ENCODE data around the gene ZDHHC9. TPM values are rescaled to one million over a fixed set of nuclear protein-coding genes. Genes with fewer than 3 reads are reported as not detected.

Gene ZDHHC9
- total and polyA plus RNA-seq, 2 of the 4 experiments (the other 2 are of a cell fraction) = 17.7 to 28.4 TPM

GRCh38 chrX:129795584-129795983 is 48.1 kb downstream of the ZDHHC9 start:
- no peak overlapping the region for H2BK120ac ChIP-seq (ENCODE audit: low read depth, low read length)
- DNase-seq = no peak
- BruUV-seq (replicated peaks) = no TSS peak
- no peak overlapping the region for H3K4me2 ChIP-seq (ENCODE audit: low read depth, low read length)
- H3K23ac ChIP-seq (ENCODE audit: low read depth, low read length) = no peak overlapping the region
- no peak overlapping the region for H2AFZ ChIP-seq (replicated peaks; ENCODE audit: low read length, poor library complexity)
- H4K91ac ChIP-seq (ENCODE audit: insufficient read depth, low read depth, low read length) = no peak overlapping the region
- H2AK5ac ChIP-seq (ENCODE audit: low read depth, low read length) = no peak overlapping the region
- no peak overlapping the region for H3K14ac ChIP-seq (replicated peaks; ENCODE audit: low read depth, low read length)
- no peak overlapping the region for H3K4me3 ChIP-seq (ENCODE audit: insufficient read depth, low read depth, low read length)
- WGBS, 2 experiments (ENCODE audit: extremely low coverage in 2 of 2, insufficient read length in 1 of 2) = no CpG with 5 or more reads among the region's 1 CpG
- TF ChIP-seq RFX5 (IDR thresholded peaks at IDR 0.05; ENCODE audit: low read depth, low read length) = no peak
- TF ChIP-seq NFE2L2 (IDR thresholded peaks at IDR 0.05; ENCODE audit: low read depth, low read length) = no peak
- TF ChIP-seq RCOR1 (IDR thresholded peaks at IDR 0.05; ENCODE audit: insufficient replicate concordance, low read length) = no peak
- no peak for TF ChIP-seq MXI1 (IDR thresholded peaks at IDR 0.05; ENCODE audit: borderline replicate concordance, low read depth, low read length)
- no peaks in the 10 kb centered on the region for H3K79me1 ChIP-seq (ENCODE audit: low read depth in 1 of 2, low read length in 2 of 2)
- H2BK20ac ChIP-seq (ENCODE audit: low read depth, low read length) = no peak overlapping the region
- no peak for ATAC-seq (ENCODE audit: low read depth)
- no peaks in the 10 kb centered on the region for H3K9me3 ChIP-seq (ENCODE audit: control insufficient read depth, insufficient read depth, low read length)
- no peak overlapping the region for H2AK9ac ChIP-seq (replicated peaks; ENCODE audit: low read depth, low read length, poor library complexity)
- ChIA-PET POLR2A (ENCODE audit: unreplicated experiment) (no interaction called here), CTCF (no interaction called here)
- H2BK5ac ChIP-seq (ENCODE audit: low read depth, low read length, poor library complexity, severe bottlenecking) = no peak overlapping the region
- H3K4me1 ChIP-seq (ENCODE audit: control insufficient read depth, insufficient read depth, low read length) = no peaks in the 10 kb centered on the region
- H3K56ac ChIP-seq (ENCODE audit: extremely low read depth, insufficient read depth, low read length) = no peak overlapping the region
- no peak overlapping the region for H2BK15ac ChIP-seq (ENCODE audit: low read depth, low read length)
- H4K20me1 ChIP-seq (ENCODE audit: insufficient read depth, low read length) = no peaks in the 10 kb centered on the region
- dilution Hi-C loops (cut with HindIII; ENCODE audit: low sequenced_read_pairs, unreplicated experiment) = no loop called here
- no peak overlapping the region for H3K9ac ChIP-seq (ENCODE audit: low read depth, low read length)
- H3K4ac ChIP-seq (ENCODE audit: low read depth, low read length) = no peak overlapping the region
- no peak overlapping the region for H3K18ac ChIP-seq (ENCODE audit: low read depth, low read length)
- H3K27ac ChIP-seq (ENCODE audit: insufficient read depth, low read length) = no peak overlapping the region
- peaks cover 1% of the 10 kb centered on the region; the same call in 1 of the 2 replicates for H3K27me3 ChIP-seq (ENCODE audit: control insufficient read depth, insufficient read depth, low read length)
- H3K9me1 ChIP-seq (ENCODE audit: insufficient read depth, low read length) = no peaks in the 10 kb centered on the region
- intact Hi-C loops (cut with micrococcal nuclease) = no loop called here
- H4K5ac ChIP-seq (ENCODE audit: low read depth, low read length) = no peak overlapping the region
- no peaks in the 10 kb centered on the region; the same call in 1 of the 2 replicates for H3K36me3 ChIP-seq (ENCODE audit: control insufficient read depth, insufficient read depth, low read length)
- no peak overlapping the region for H4K8ac ChIP-seq (ENCODE audit: low read depth in 2 of 2, low read length in 2 of 2)
- in situ Hi-C loops (cut with MboI; ENCODE audit: low sequenced_read_pairs) = no loop called here

All from IMR-90 (cell line).